HL-60 (cell line): ENCODE measurements around the gene NXPH4.
A peak's percentile ranks its signal among the peaks of the same experiment; 100 is the strongest.

ENCODE experiments used
- DNase-seq, 2 experiments: peaks; one replicate each; pipeline ENCODE4 v3.0.0-alpha.2; 2010 to 2020; ENCODE audit warnings: low read depth in 1 of 2, low spot score in 1 of 2
- H3K27ac ChIP-seq: fragments of 250-450 bp; sonication (Bioruptor Pico); replicated peaks from 2 replicates; pipeline ENCODE4 v1.5.1; 2020; ENCODE audit warnings: mild to moderate bottlenecking, moderate library complexity
- H3K27me3 ChIP-seq: fragments of 250-450 bp; sonication (Bioruptor Pico); 2 replicates; pipeline ENCODE4 v1.5.1; 2021; ENCODE audit warnings: mild to moderate bottlenecking, moderate library complexity; ENCODE audit not compliant: insufficient read depth, poor library complexity, severe bottlenecking
- H3K4me3 ChIP-seq: replicated peaks from 2 replicates; pipeline ENCODE4 v1.5.1; 2011; ENCODE audit warnings: mild to moderate bottlenecking, control low read depth, low read length; ENCODE audit not compliant: insufficient read depth
- CTCF ChIP-seq: IDR thresholded peaks from one replicate; pipeline ENCODE4 v1.5.1; 2011; ENCODE audit warnings: low read length, control low read depth, inconsistent platforms; ENCODE audit not compliant: insufficient read depth
- GABPA ChIP-seq: IDR thresholded peaks from 2 replicates; pipeline ENCODE4 v1.6.1; 2012; ENCODE audit warnings: low read depth
- POLR2AphosphoS5 ChIP-seq: IDR thresholded peaks from 2 replicates; pipeline ENCODE4 v1.6.1; 2012; ENCODE audit warnings: low read depth
- REST ChIP-seq: IDR thresholded peaks from 2 replicates; pipeline ENCODE4 v1.6.1; 2012; ENCODE audit warnings: low read depth; ENCODE audit not compliant: insufficient replicate concordance
- SPI1 ChIP-seq: IDR thresholded peaks from 2 replicates; pipeline ENCODE4 v1.6.1; 2012; ENCODE audit warnings: low read depth, mild to moderate bottlenecking, borderline replicate concordance

Gene NXPH4

GRCh38 chr12:57263096-57263495 lies 46.5 kb downstream of the NXPH4 start:
- TF ChIP-seq POLR2AphosphoS5 (no peak), REST (no peak), GABPA (no peak), SPI1 (no peak), CTCF (no peak)
- Histone ChIP-seq H3K27ac (no peak overlapping the region), H3K4me3 (no peak overlapping the region), H3K27me3 (no peaks in the 10 kb centered on the region)
- DNase-seq, result no peak

- DNase-seq, result no peak
- TF ChIP-seq GABPA (no peak), REST (no peak), SPI1 (no peak), POLR2AphosphoS5 (no peak), CTCF (no peak)
- Histone ChIP-seq H3K27ac (no peak overlapping the region), H3K4me3 (no peak overlapping the region), H3K27me3 (no peaks in the 10 kb centered on the region)
These were observed 50.1 kb downstream of the NXPH4 start for GRCh38 chr12:57266681-57267080.

- Histone ChIP-seq H3K27me3 (no peaks in the 10 kb centered on the region), H3K4me3 (no peak overlapping the region), H3K27ac (no peak overlapping the region; the same call in 1 of the 2 replicates)
- TF ChIP-seq REST (no peak), POLR2AphosphoS5 (no peak), GABPA (no peak), SPI1 (no peak), CTCF (no peak)
- DNase-seq, result peak; percentile 15 to 23
These were observed 51.7 kb downstream of the NXPH4 start for GRCh38 chr12:57268264-57268663.
